ENCODE results near the gene SIGLEC12. TPM values are rescaled to one million over a fixed set of nuclear protein-coding genes. Genes with fewer than 3 reads are reported as not detected.
"Not testable (repeated sequence)": the region's sequence is repeated elsewhere in the genome, so short reads cannot be mapped to it uniquely, and the experiment has no call there.

The SIGLEC12 gene
- total RNA-seq, 1 donor from 2014 or later = 3.7 TPM

- no peaks in the 10 kb centered on the region for H3K36me3 ChIP-seq
- H3K4me3 ChIP-seq = no peak overlapping the region
- no peak for TF ChIP-seq CTCF (IDR thresholded peaks at IDR 0.05)
- ATAC-seq (no peak), DNase-seq (no peak)
- H3K27me3 ChIP-seq = peaks cover 23% of the 10 kb centered on the region
- intact Hi-C loops (cut with DNase I) = no loop called here
- H3K4me1 ChIP-seq = no peaks in the 10 kb centered on the region
- H3K27ac ChIP-seq = no peak overlapping the region
- H3K9me3 ChIP-seq = no peaks in the 10 kb centered on the region
These were observed 32.0 kb downstream of the SIGLEC12 start for GRCh38 chr19:51469629-51470028.

- DNase-seq (no peak), ATAC-seq (no peak)
- Histone ChIP-seq H3K27ac (no peak overlapping the region), H3K9me3 (no peaks in the 10 kb centered on the region), H3K36me3 (no peaks in the 10 kb centered on the region), H3K27me3 (peaks cover 26% of the 10 kb centered on the region), H3K4me3 (no peak overlapping the region), H3K4me1 (no peaks in the 10 kb centered on the region)
- intact Hi-C loops (cut with DNase I) = no loop called here
- TF ChIP-seq CTCF (IDR thresholded peaks at IDR 0.05) = no peak
These were observed 32.4 kb downstream of the SIGLEC12 start for GRCh38 chr19:51469162-51469561.

GRCh38 chr19:51468545-51468920 is 33.1 kb downstream of the SIGLEC12 start:
- ATAC-seq = no peak
- Histone ChIP-seq H3K4me3 (no peak overlapping the region), H3K27me3 (peaks cover 20% of the 10 kb centered on the region), H3K4me1 (no peaks in the 10 kb centered on the region), H3K27ac (no peak overlapping the region), H3K36me3 (no peaks in the 10 kb centered on the region), H3K9me3 (no peaks in the 10 kb centered on the region)
- intact Hi-C loops (cut with DNase I) = no loop called here
- no peak for DNase-seq
- no peak for TF ChIP-seq CTCF (IDR thresholded peaks at IDR 0.05)

- intact Hi-C loops (cut with DNase I) = no loop called here
- H3K4me3 ChIP-seq = no peak overlapping the region
- TF ChIP-seq CTCF (IDR thresholded peaks at IDR 0.05) = no peak
- DNase-seq (no peak), ATAC-seq (peak; percentile 29)
- H3K9me3 ChIP-seq = no peaks in the 10 kb centered on the region
- no peaks in the 10 kb centered on the region for H3K36me3 ChIP-seq
- H3K27ac ChIP-seq = no peak overlapping the region
- peaks cover 15% of the 10 kb centered on the region for H3K27me3 ChIP-seq
- no peaks in the 10 kb centered on the region for H3K4me1 ChIP-seq
These were observed 33.6 kb downstream of the SIGLEC12 start for GRCh38 chr19:51467864-51468544.

GRCh38 chr19:51466723-51467122 is 34.9 kb downstream of the SIGLEC12 start:
- intact Hi-C loops (cut with DNase I) = no loop called here
- TF ChIP-seq CTCF (IDR thresholded peaks at IDR 0.05) = no peak
- no peak for ATAC-seq

GRCh38 chr19:51463976-51464581 is 37.5 kb downstream of the SIGLEC12 start:
- DNase-seq; H3K9me3 ChIP-seq; H3K27ac ChIP-seq; H3K36me3 ChIP-seq; intact Hi-C loops (cut with DNase I); H3K4me3 ChIP-seq; H3K4me1 ChIP-seq: not testable (repeated sequence)
- peaks cover 24% of the 10 kb centered on the region for H3K27me3 ChIP-seq
- ATAC-seq = peak; percentile 42

More at GRCh38 chr19:51466723-51467122, 34.9 kb downstream of the SIGLEC12 start:
- Histone ChIP-seq H3K9me3 (no peaks in the 10 kb centered on the region), H3K27me3 (peaks cover 27% of the 10 kb centered on the region), H3K4me1 (no peaks in the 10 kb centered on the region), H3K36me3 (no peaks in the 10 kb centered on the region), H3K27ac (no peak overlapping the region), H3K4me3 (no peak overlapping the region)
- DNase-seq = no peak
